PC-3 (cell line): ENCODE data around the gene TRIM47. TPM values are rescaled to one million over a fixed set of nuclear protein-coding genes. Genes with fewer than 3 reads are reported as not detected.

Source experiments
- ATAC-seq: fragments of 200-7000 bp; cut with Tn5 transposase; 2 replicates; pipeline ENCODE4 v1.9.1; 2020; ENCODE audit warnings: mild to moderate bottlenecking, moderate library complexity
- BruUV-seq: library from RNA; stranded (reverse); fragments of 400-500 nt; replicated peaks from 2 replicates; lab custom pipeline; 2021; lab: Mats Ljungman, UMichigan
- CTCF ChIA-PET: fragments of 300-600 bp; sonication (Branson Sonifier 250); formaldehyde crosslinking; loops from one replicate; lab custom pipeline; 2022; ENCODE audit warnings: antibody characterized with exemption; lab: Charles Lee
- POLR2A ChIA-PET: fragments of 300-600 bp; sonication (Branson Sonifier 250); formaldehyde crosslinking; loops from one replicate; lab custom pipeline; 2022; ENCODE audit warnings: antibody characterized with exemption; ENCODE audit not compliant: unreplicated experiment; lab: Charles Lee
- DNase-seq: peaks from one replicate; pipeline ENCODE4 v3.0.0-alpha.2; 2015
- H2AFZ ChIP-seq: fragments of 300-600 bp; sonication (generic); 2 replicates; pipeline ENCODE4 v1.6.0; 2016; ENCODE audit warnings: antibody characterized with exemption, low read length
- H3F3A ChIP-seq: fragments of 300-600 bp; sonication (generic); one replicate; pipeline ENCODE4 v1.6.0; 2017; ENCODE audit warnings: antibody characterized with exemption, low read length, control low read depth, mild to moderate bottlenecking; ENCODE audit not compliant: unreplicated experiment
- H3K27ac ChIP-seq: fragments of 300-600 bp; sonication (generic); 2 replicates; pipeline ENCODE4 v1.5.1; 2016; ENCODE audit warnings: mild to moderate bottlenecking, low read length
- H3K27me3 ChIP-seq: fragments of 300-600 bp; sonication (generic); 2 replicates; pipeline ENCODE4 v1.6.1; 2016; ENCODE audit warnings: low read length, mixed read lengths
- H3K36me3 ChIP-seq: fragments of 300-600 bp; sonication (generic); 2 replicates; pipeline ENCODE4 v1.6.1; 2016; ENCODE audit warnings: low read depth, mixed run types, low read length, mixed read lengths
- H3K4me1 ChIP-seq: fragments of 300-600 bp; sonication (generic); 2 replicates; pipeline ENCODE4 v1.5.1; 2016; ENCODE audit warnings: low read length; ENCODE audit not compliant: insufficient read depth
- H3K4me2 ChIP-seq: fragments of 300-600 bp; sonication (generic); 2 replicates; pipeline ENCODE4 v1.6.0; 2016; ENCODE audit warnings: low read length
- H3K4me3 ChIP-seq: fragments of 300-600 bp; sonication (generic); 2 replicates; pipeline ENCODE4 v1.5.1; 2016; ENCODE audit warnings: mild to moderate bottlenecking, low read length, mixed read lengths
- H3K79me2 ChIP-seq: fragments of 300-600 bp; sonication (generic); 2 replicates; pipeline ENCODE4 v1.6.1; 2017; ENCODE audit warnings: low read length, mixed read lengths
- H3K9ac ChIP-seq: fragments of 300-600 bp; sonication (generic); 2 replicates; pipeline ENCODE4 v1.6.0; 2016; ENCODE audit warnings: mild to moderate bottlenecking, low read length
- H3K9me2 ChIP-seq: fragments of 300-600 bp; sonication (generic); replicated peaks from 2 replicates; pipeline ENCODE4 v1.6.1; 2016; ENCODE audit warnings: mixed run types, low read length, mixed read lengths
- H3K9me3 ChIP-seq: fragments of 300-600 bp; sonication (generic); 2 replicates; pipeline ENCODE4 v1.6.1; 2016; ENCODE audit warnings: low read length, mixed read lengths
- H4K20me1 ChIP-seq: fragments of 300-600 bp; sonication (generic); 2 replicates; pipeline ENCODE4 v1.6.1; 2016; ENCODE audit warnings: low read length, mixed read lengths
- CTCF ChIP-seq: fragments of 300-600 bp; sonication (generic); conservative IDR thresholded peaks from 2 replicates; pipeline ENCODE4 v1.5.1; 2017; ENCODE audit warnings: antibody characterized with exemption, low read depth, mild to moderate bottlenecking, low read length
- EZH2 ChIP-seq: fragments of 300-600 bp; sonication (generic); IDR thresholded peaks from one replicate; pipeline ENCODE4 v1.6.1; 2017; ENCODE audit warnings: antibody characterized with exemption, mild to moderate bottlenecking, low read length; ENCODE audit not compliant: unreplicated experiment
- EZH2phosphoT487 ChIP-seq: fragments of 300-600 bp; sonication (generic); IDR thresholded peaks from 2 replicates; pipeline ENCODE4 v1.6.1; 2018; ENCODE audit warnings: mild to moderate bottlenecking, antibody characterized with exemption, low read length, borderline replicate concordance
- intact Hi-C: fragments of 100-400 bp; cut with micrococcal nuclease; formaldehyde crosslinking; loops from 2 replicates; pipeline ENCODE4 v1.9.0; 2023
- total RNA-seq: library from RNA; depleted of rRNA; stranded (reverse); fragments of >200 nt; gene quantifications from 2 replicates; pipeline ENCODE4 v1.2.3, GENCODE V29; 2014

Gene TRIM47
- total RNA-seq, 1 experiment from 2014 or later: 73.7 TPM

GRCh38 chr17:75835654-75835987, 42.8 kb downstream of the TRIM47 start:
- H4K20me1 ChIP-seq: no peaks in the 10 kb centered on the region
- H3K4me1 ChIP-seq: peaks cover 9% of the 10 kb centered on the region
- ChIA-PET POLR2A (no interaction called here), CTCF (no interaction called here)
- H3K9me2 ChIP-seq: no peaks in the 10 kb centered on the region
- H2AFZ ChIP-seq: no peak overlapping the region
- no peaks in the 10 kb centered on the region for H3K9me3 ChIP-seq
- intact Hi-C loops: no loop called here
- no peaks in the 10 kb centered on the region for H3F3A ChIP-seq
- H3K27ac ChIP-seq: no peak overlapping the region
- H3K79me2 ChIP-seq: no peaks in the 10 kb centered on the region
- no peak overlapping the region for H3K4me2 ChIP-seq
- ATAC-seq (no peak), DNase-seq (no peak)
- BruUV-seq: no TSS peak
- H3K27me3 ChIP-seq: no peaks in the 10 kb centered on the region
- no peak overlapping the region for H3K9ac ChIP-seq
- TF ChIP-seq EZH2 (no peak), EZH2phosphoT487 (no peak), CTCF (no peak)
- H3K36me3 ChIP-seq: no peaks in the 10 kb centered on the region; the same call in 1 of the 2 replicates
- H3K4me3 ChIP-seq: no peak overlapping the region

DNA sequence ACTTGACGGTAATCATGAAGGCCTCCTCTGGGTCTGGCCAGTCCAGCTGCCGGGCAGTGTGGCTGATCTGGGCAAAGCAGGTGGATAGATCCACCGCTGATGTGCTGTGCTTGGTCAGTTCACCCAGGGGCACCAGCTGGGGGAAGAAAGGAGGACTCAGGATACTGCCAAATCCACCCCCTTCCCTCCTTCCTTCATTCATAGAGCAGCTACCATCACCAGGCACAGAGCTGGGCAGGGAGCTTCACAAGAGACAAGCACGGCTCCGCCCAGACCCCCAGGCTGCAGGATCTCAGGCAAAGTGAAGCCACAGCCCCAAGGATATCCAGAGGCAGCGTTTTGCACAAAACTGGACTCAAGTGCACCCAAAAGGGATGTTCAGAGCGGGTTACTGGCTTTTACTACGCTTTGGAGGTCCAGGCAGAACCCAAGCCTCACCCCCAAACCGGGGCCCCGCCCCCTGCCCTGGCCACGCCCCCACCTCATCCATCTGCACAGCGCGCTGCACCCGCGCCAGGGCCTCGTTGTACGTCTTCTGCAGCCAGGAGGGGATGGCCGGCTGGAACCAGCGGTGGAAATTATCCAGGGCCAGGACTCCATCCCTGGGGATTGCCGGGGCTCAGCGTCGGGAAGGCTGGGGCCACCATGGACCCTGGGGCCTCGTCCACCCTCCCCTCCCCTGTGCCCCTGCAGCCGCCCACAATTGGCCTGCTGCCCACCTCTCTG, 43.3 kb downstream of the TRIM47 start:
- H3K9me2 ChIP-seq: no peaks in the 10 kb centered on the region
- ATAC-seq (no peak), DNase-seq (no peak)
- no peaks in the 10 kb centered on the region for H3K9me3 ChIP-seq
- ChIA-PET CTCF (no interaction called here), POLR2A (no interaction called here)
- peaks cover 2% of the 10 kb centered on the region; the same call in 1 of the 2 replicates for H3K36me3 ChIP-seq
- no peak overlapping the region for H3K9ac ChIP-seq
- peaks cover 9% of the 10 kb centered on the region for H3K4me1 ChIP-seq
- H4K20me1 ChIP-seq: no peaks in the 10 kb centered on the region
- BruUV-seq: no TSS peak
- H2AFZ ChIP-seq: no peak overlapping the region
- no peak overlapping the region for H3K4me3 ChIP-seq
- no peaks in the 10 kb centered on the region for H3K27me3 ChIP-seq
- no peak overlapping the region for H3K27ac ChIP-seq
- no peaks in the 10 kb centered on the region for H3F3A ChIP-seq
- TF ChIP-seq CTCF: no peak
- TF ChIP-seq EZH2: no peak
- no peak for TF ChIP-seq EZH2phosphoT487
- no peaks in the 10 kb centered on the region for H3K79me2 ChIP-seq
- intact Hi-C loops: loop anchor here (5.0 kb wide), 1 partner anchor 53 kb away; the partner anchor contains the start of gene UNK
- no peak overlapping the region for H3K4me2 ChIP-seq

DNA sequence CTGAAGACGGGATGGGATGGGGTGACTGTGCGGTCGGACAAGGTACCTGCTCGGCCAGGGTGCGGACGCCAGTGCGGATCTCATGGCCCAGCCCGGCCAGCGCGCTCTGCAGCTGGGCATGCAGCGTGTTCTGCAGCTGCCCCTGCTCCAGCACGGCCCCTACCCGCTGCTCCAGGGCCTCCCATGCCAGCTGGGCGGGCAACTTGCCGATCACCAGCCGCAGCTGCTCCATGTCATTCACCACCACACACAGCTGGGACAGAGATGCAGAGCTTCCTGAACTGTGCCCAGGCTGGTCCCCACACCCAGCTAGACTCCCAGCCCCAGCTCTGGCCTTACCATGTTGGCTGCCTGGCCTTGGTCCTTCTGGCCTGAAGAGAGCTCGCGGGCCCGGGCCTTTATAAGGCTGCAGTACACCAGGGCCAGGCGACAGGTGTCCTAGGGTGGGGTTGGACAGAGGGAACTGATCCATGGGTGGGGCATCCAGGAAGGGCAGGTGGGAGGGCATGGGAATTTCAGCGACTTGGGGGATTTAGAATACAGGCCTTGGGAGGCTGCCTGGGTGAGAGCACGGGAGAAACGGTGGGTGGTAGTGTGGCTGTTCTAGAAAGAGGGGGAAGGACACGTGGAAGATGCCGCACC, 44.0 kb downstream of the TRIM47 start:
- Histone ChIP-seq H3K4me1 (peaks cover 9% of the 10 kb centered on the region), H3K27me3 (no peaks in the 10 kb centered on the region), H2AFZ (no peak overlapping the region), H3K9ac (no peak overlapping the region), H3K36me3 (0 out of 2 replicates have a peak, but pooled peaks cover 7% of the 10 kb centered on the region), H3F3A (no peaks in the 10 kb centered on the region), H3K27ac (no peak overlapping the region), H3K9me3 (no peaks in the 10 kb centered on the region), H3K4me3 (no peak overlapping the region), H3K4me2 (no peak overlapping the region), H3K79me2 (no peaks in the 10 kb centered on the region), H4K20me1 (no peaks in the 10 kb centered on the region), H3K9me2 (no peaks in the 10 kb centered on the region)
- ChIA-PET CTCF (no interaction called here), POLR2A (no interaction called here)
- intact Hi-C loops: loop anchor here (5.0 kb wide), 1 partner anchor 52 kb away; the partner anchor contains the start of gene UNK
- DNase-seq (no peak), ATAC-seq (no peak)
- no TSS peak for BruUV-seq
- TF ChIP-seq CTCF (no peak), EZH2 (no peak), EZH2phosphoT487 (no peak)
